ENCODE data around the gene PIRT.
A peak's percentile ranks its signal among the peaks of the same experiment; 100 is the strongest.

Gene PIRT

GRCh38 chr17:10821770-10822169 lies 16.1 kb downstream of the PIRT start:
- DNase-seq = no peak

- no peak for DNase-seq
These were observed 16.8 kb downstream of the PIRT start for GRCh38 chr17:10821054-10821453.

- DNase-seq = no peak
These were observed 22.6 kb downstream of the PIRT start for GRCh38 chr17:10815319-10815718.

- no peak for DNase-seq
These were observed 23.8 kb downstream of the PIRT start for GRCh38 chr17:10814075-10814474.

GRCh38 chr17:10812674-10813073 lies 25.2 kb downstream of the PIRT start:
- peak in 5 of 56 donors; percentile 8 to 16 (median 14) for DNase-seq

GRCh38 chr17:10809605-10810004 lies 28.3 kb downstream of the PIRT start:
- no peak for DNase-seq

- no peak for DNase-seq
These were observed 30.2 kb downstream of the PIRT start for GRCh38 chr17:10807704-10808128.

- DNase-seq = no peak
These were observed 31.2 kb downstream of the PIRT start for GRCh38 chr17:10806545-10807262.

- DNase-seq = no peak
These were observed 32.0 kb downstream of the PIRT start for GRCh38 chr17:10805911-10806310.

GRCh38 chr17:10804546-10804945 lies 33.3 kb downstream of the PIRT start:
- no peak for DNase-seq

GRCh38 chr17:10803830-10804475 lies 33.9 kb downstream of the PIRT start, which contains the start of gene TMEM238L:
TSS of gene TMEM238L (minus strand) at chr17:10804099. CDS start at chr17:10803963, 136 bp downstream.
- peak in 1 of 56 donors; percentile 15 for DNase-seq

GRCh38 chr17:10803350-10803749 lies 34.5 kb downstream of the PIRT start:
- no peak for DNase-seq

- DNase-seq = no peak
These were observed 35.2 kb downstream of the PIRT start for GRCh38 chr17:10802496-10803284.

GRCh38 chr17:10799407-10799806 lies 38.5 kb downstream of the PIRT start:
- DNase-seq = peak in 3 of 56 donors; percentile 4 to 11 (median 6)

- no peak for DNase-seq
These were observed 39.0 kb downstream of the PIRT start for GRCh38 chr17:10798910-10799309.

- peak in 2 of 56 donors; percentile 13 to 15 for DNase-seq
These were observed 39.5 kb downstream of the PIRT start for GRCh38 chr17:10798332-10798749.

- DNase-seq = no peak
These were observed 40.2 kb downstream of the PIRT start for GRCh38 chr17:10797476-10798328.

GRCh38 chr17:10793816-10794215 lies 44.1 kb downstream of the PIRT start:
- no peak for DNase-seq

GRCh38 chr17:10793256-10793655 lies 44.6 kb downstream of the PIRT start:
- no peak for DNase-seq

- DNase-seq = no peak
These were observed 45.7 kb downstream of the PIRT start for GRCh38 chr17:10792151-10792550.
